Spleen (tissue), 11 donors: ENCODE results near the gene XRCC3. TPM values are rescaled to one million over a fixed set of nuclear protein-coding genes. Genes with fewer than 3 reads are reported as not detected.
"Not testable (repeated sequence)": the region's sequence is repeated elsewhere in the genome, so short reads cannot be mapped to it uniquely, and the experiment has no call there.

ENCODE experiments used
- DNase-seq: peaks from one replicate; pipeline ENCODE4 v3.0.0-alpha.2; 2020
- H3K27ac ChIP-seq, 8 donors: fragments of 200-600 bp; sonication (generic) in 7 of 8; 1 replicate in 4 of 8; 2 replicates in 4 of 8; pipeline versions ENCODE4 v1.5.0 to v1.8.0; 2016 to 2021; ENCODE audit warnings: inconsistent platforms in 4 of 8, mild to moderate bottlenecking in 4 of 8, moderate library complexity in 1 of 8
- H3K27me3 ChIP-seq, 7 donors: fragments of 200-600 bp; sonication (generic) in 6 of 7; replicated peaks in 1 of 7; 1 replicate in 4 of 7; 2 replicates in 3 of 7; pipeline versions ENCODE4 v1.5.0 to v1.8.0; 2016 to 2021; ENCODE audit warnings: inconsistent platforms in 3 of 7, mild to moderate bottlenecking in 1 of 7
- H3K36me3 ChIP-seq, 6 donors: fragments of 200-600 bp; sonication (generic) in 5 of 6; 1 replicate in 4 of 6; 2 replicates in 2 of 6; pipeline versions ENCODE4 v1.5.0 to v1.8.0; 2016 to 2021; ENCODE audit warnings: inconsistent platforms in 2 of 6
- H3K4me1 ChIP-seq, 6 donors: fragments of 200-600 bp; sonication (generic) in 5 of 6; 1 replicate in 3 of 6; 2 replicates in 3 of 6; pipeline versions ENCODE4 v1.5.0 to v1.8.0; 2016 to 2021; ENCODE audit warnings: inconsistent platforms in 3 of 6
- H3K4me3 ChIP-seq, 8 donors: fragments of 200-600 bp; sonication (generic) in 7 of 8; 1 replicate in 4 of 8; 2 replicates in 4 of 8; pipeline versions ENCODE4 v1.5.0 to v1.8.0; 2016 to 2021; ENCODE audit warnings: inconsistent platforms in 4 of 8, mild to moderate bottlenecking in 4 of 8, moderate library complexity in 2 of 8
- H3K9me3 ChIP-seq, 8 donors: fragments of 200-600 bp; sonication (generic) in 7 of 8; 1 replicate in 4 of 8; 2 replicates in 4 of 8; pipeline versions ENCODE4 v1.5.0 to v1.8.0; 2016 to 2021; ENCODE audit warnings: inconsistent platforms in 4 of 8
- POLR2A ChIP-seq, 3 donors: fragments of 450-650 bp; IDR thresholded peaks; one replicate each; pipeline ENCODE4 v1.5.1; 2017; ENCODE audit warnings: antibody characterized with exemption in 3 of 3, mild to moderate bottlenecking in 1 of 3
- POLR2AphosphoS5 ChIP-seq, 3 donors: sonication (generic); formaldehyde crosslinking; IDR thresholded peaks; one replicate each; pipeline ENCODE4 v1.5.1; 2017; ENCODE audit warnings: antibody characterized with exemption in 3 of 3
- WGBS, 5 donors: extraction: QIAGEN DNeasy Blood & Tissue Kit in 3 of 5; methylation state at CpG; one replicate each; pipeline versions ENCODE4 v1.1.5 to v1.1.7; 2013 to 2018; 5-methylcytosine and 5-hydroxymethylcytosine counted together
- intact Hi-C: fragments of 100-400 bp; cut with DNase I; formaldehyde crosslinking; loops from one replicate; pipeline ENCODE4 v1.15.0; 2023; ENCODE audit warnings: low total_unique reads
- polyA plus RNA-seq, 3 donors: library from polyadenylated mRNA; stranded (reverse); fragments of 200-250 nt; gene quantifications; one replicate each; pipeline ENCODE4 v1.2.1, GENCODE V29; 2013
- total RNA-seq, 7 donors: library from RNA; depleted of rRNA in 3 of 7; stranded (reverse); fragments of >200 nt in 3 of 7; fragmentation: NEBNext Ultra II Directional in 4 of 7; extraction: Animal tissue kit (Norgen Biotek cat#: 25700) in 4 of 7; gene quantifications; one replicate each; pipeline versions ENCODE4 v1.1.0 to v1.2.1, GENCODE V29; 2016 to 2021
- TF ChIP-seq, protein P1 (sequence below), 11 experiments: fragments of 200-600 bp in 7 of 11; fragments of 450-650 bp in 4 of 11; sonication (generic) in 4 of 11; IDR thresholded peaks in 8 of 11; conservative IDR thresholded peaks in 3 of 11; 1 replicate in 7 of 11; 2 replicates in 4 of 11; pipeline versions ENCODE4 v1.4.0 to v1.8.0; 2016 to 2021; ENCODE audit warnings: antibody characterized with exemption in 11 of 11, inconsistent platforms in 4 of 11, mild to moderate bottlenecking in 1 of 11
- donor health status: healthy with polysubstance abuse.
- donor health status: DM: no; HTN: no; CAD: no; lungs with moderate emphysema.
- donor health status: DM: no; HTN: no; CAD: no.
- donor health status: Bipolar disorder and iron deficiency.
- donor health status: healthy.
- donor health status: DM: no; HTN: no; CAD: no.
- donor health status: DM: yes; HTN: yes; CAD: no.

The XRCC3 gene
- total and polyA plus RNA-seq, 10 donors = 5.9 to 20.4 (median 14.3) TPM

DNA sequence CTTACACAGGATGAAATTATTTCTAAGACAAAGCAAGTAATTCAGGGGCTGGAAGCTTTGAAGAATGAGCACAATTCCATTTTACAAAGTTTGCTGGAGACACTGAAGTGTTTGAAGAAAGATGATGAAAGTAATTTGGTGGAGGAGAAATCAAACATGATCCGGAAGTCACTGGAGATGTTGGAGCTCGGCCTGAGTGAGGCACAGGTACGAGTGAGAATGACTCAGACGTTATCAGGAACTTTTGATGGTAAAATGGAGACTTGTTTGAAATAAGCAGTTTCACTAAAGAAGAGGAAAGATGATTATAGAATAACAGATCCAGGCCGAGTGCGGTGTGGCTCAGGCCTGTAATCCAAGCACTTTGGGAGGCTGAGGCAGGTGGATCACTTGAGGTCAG, 60.6 kb downstream of the XRCC3 start:
- intact Hi-C loops = no loop called here
- no peak overlapping the region for H3K4me3 ChIP-seq
- no peaks in the 10 kb centered on the region for H3K9me3 ChIP-seq
- H3K36me3 ChIP-seq = peaks cover 0 to 74% (median 59%) of the 10 kb centered on the region in 6 donors
- no peak for DNase-seq
- TF ChIP-seq POLR2AphosphoS5 (IDR thresholded peaks at IDR 0.05) (no peak), POLR2A (IDR thresholded peaks at IDR 0.05) (no peak)
- TF ChIP-seq, protein P1, sequence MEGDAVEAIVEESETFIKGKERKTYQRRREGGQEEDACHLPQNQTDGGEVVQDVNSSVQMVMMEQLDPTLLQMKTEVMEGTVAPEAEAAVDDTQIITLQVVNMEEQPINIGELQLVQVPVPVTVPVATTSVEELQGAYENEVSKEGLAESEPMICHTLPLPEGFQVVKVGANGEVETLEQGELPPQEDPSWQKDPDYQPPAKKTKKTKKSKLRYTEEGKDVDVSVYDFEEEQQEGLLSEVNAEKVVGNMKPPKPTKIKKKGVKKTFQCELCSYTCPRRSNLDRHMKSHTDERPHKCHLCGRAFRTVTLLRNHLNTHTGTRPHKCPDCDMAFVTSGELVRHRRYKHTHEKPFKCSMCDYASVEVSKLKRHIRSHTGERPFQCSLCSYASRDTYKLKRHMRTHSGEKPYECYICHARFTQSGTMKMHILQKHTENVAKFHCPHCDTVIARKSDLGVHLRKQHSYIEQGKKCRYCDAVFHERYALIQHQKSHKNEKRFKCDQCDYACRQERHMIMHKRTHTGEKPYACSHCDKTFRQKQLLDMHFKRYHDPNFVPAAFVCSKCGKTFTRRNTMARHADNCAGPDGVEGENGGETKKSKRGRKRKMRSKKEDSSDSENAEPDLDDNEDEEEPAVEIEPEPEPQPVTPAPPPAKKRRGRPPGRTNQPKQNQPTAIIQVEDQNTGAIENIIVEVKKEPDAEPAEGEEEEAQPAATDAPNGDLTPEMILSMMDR (IDR thresholded peaks at IDR 0.05 in 8 of 11, conservative IDR thresholded peaks at IDR 0.05 in 3 of 11) = no peak
- 76 to 94% (median 90%) methylated on average over 6 of the region's 6 CpGs for WGBS, 5 donors
- no peak overlapping the region for H3K27ac ChIP-seq
- H3K27me3 ChIP-seq = no peaks in the 10 kb centered on the region
- H3K4me1 ChIP-seq = peaks cover 28 to 81% (median 54%) of the 10 kb centered on the region in 6 donors

DNA sequence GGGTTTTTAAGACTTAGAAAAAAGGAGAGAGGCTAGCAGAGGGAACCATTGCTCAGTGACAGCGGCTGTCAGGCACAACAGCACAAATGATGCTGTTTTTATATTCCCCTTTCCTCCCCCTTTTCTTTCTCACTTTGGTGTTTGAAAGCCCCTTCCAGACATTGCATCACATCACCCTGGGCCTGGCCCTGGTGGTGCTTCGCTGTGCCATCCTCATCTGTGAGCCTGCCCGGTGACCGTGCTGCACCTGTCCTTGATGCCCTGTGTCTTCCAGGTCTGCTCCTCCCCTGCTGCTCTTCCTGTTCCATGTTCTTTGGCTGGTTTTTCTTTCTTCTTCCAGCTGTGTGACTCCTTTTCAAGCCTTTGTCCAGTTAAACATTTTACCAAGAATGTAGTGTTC, 61.4 kb downstream of the XRCC3 start:
- intact Hi-C loops = no loop called here
- Histone ChIP-seq H3K27ac (peak overlapping the region in 5 of 8 donors; percentile 1 to 38 (median 27)), H3K9me3 (no peaks in the 10 kb centered on the region), H3K27me3 (no peaks in the 10 kb centered on the region), H3K36me3 (peaks cover 0 to 71% (median 50%) of the 10 kb centered on the region in 6 donors), H3K4me3 (no peak overlapping the region), H3K4me1 (peaks cover 28 to 87% (median 55%) of the 10 kb centered on the region in 6 donors)
- DNase-seq = no peak
- TF ChIP-seq, protein P1 (IDR thresholded peaks at IDR 0.05 in 8 of 11, conservative IDR thresholded peaks at IDR 0.05 in 3 of 11) = no peak
- peak in 1 of 3 donors; percentile 33 for TF ChIP-seq POLR2AphosphoS5 (IDR thresholded peaks at IDR 0.05)
- WGBS, 5 donors = 63 to 84% (median 78%) methylated on average over 4 of the region's 4 CpGs

DNA sequence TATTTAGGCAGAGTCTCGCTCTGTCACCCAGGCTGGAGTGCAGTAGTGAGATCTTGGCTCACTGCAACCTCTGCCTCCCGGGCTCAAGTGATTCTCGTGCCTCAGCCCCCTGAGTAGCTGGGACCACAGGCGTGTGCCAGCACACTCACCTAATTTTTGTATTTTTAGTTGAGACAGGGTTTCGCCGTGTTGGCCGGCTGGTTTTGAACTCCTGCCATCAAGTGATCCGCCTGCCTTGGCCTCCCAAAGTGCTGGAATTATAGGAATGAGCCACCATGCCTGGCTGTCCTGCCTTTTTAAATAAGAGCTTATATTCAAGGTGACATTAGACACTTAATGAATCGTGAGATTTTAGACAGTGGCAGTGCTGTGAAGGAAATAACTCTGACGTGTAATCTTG, 61.9 kb downstream of the XRCC3 start:
- H3K27me3 ChIP-seq, H3K9me3 ChIP-seq, H3K4me3 ChIP-seq, DNase-seq, intact Hi-C loops: not testable (repeated sequence)
- WGBS, 5 donors = 70 to 90% (median 77%) methylated on average over 10 of the region's 10 CpGs
- H3K36me3 ChIP-seq = peaks cover 0 to 71% (median 47%) of the 10 kb centered on the region in 6 donors
- H3K27ac ChIP-seq = peak overlapping the region in 5 of 8 donors; percentile 1 to 38 (median 27)
- peaks cover 28 to 92% (median 58%) of the 10 kb centered on the region in 6 donors for H3K4me1 ChIP-seq

DNA sequence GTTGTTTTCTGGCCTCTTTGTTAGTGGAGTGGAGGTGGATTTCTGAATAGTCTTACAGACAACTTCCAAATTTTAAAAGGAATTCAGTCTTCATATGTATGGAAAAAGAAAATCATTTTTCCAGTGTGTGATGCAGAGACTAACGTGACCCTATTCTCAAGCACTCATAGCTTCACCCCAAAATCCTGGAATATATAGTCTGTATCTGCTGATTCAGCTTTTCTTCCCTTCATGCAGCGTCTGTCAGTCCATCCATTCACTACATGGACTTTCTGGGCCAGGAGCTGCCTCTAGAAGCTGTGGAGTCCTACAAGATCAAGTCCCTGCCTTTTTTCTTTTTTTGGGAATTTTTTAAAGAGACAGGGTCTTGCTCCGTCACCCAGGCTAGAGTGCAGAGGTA, 62.4 kb downstream of the XRCC3 start:
- DNase-seq = no peak
- TF ChIP-seq, protein P1 (IDR thresholded peaks at IDR 0.05 in 8 of 11, conservative IDR thresholded peaks at IDR 0.05 in 3 of 11) = no peak
- no peak for TF ChIP-seq POLR2A (IDR thresholded peaks at IDR 0.05)
- no peak for TF ChIP-seq POLR2AphosphoS5 (IDR thresholded peaks at IDR 0.05)
- no peaks in the 10 kb centered on the region for H3K9me3 ChIP-seq
- H3K4me3 ChIP-seq = no peak overlapping the region
- intact Hi-C loops = no loop called here
- H3K4me1 ChIP-seq = peaks cover 28 to 91% (median 57%) of the 10 kb centered on the region in 6 donors
- peaks cover 0 to 69% (median 42%) of the 10 kb centered on the region in 6 donors for H3K36me3 ChIP-seq
- WGBS, 5 donors = 78 to 90% (median 84%) methylated on average over 3 of the region's 3 CpGs
- peak overlapping the region in 2 of 8 donors; percentile 28 to 38 for H3K27ac ChIP-seq
- H3K27me3 ChIP-seq = no peaks in the 10 kb centered on the region

DNA sequence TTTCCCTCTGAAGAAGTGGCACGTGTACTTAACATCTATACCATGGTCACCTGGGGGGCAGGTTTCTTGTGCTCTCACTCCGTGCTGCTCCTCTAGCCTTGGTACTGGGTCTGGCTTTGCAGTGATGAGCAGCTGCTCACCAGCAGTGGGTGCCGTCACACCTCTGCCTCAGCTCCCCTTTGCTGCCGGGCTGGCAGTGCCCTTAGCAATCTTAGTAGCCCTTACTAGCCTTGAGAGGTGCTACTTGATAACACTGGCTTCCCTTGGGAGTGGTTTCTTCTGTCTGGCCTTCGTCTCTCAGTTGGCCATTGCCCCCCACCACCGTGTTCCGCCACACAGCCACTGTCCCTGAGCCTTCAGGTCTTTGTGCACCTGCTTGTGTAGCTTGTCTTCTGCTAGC, 63.7 kb downstream of the XRCC3 start:
- no peaks in the 10 kb centered on the region for H3K27me3 ChIP-seq
- peaks cover 22 to 90% (median 54%) of the 10 kb centered on the region in 6 donors for H3K4me1 ChIP-seq
- no peaks in the 10 kb centered on the region for H3K9me3 ChIP-seq
- WGBS, 5 donors = 77 to 93% (median 81%) methylated on average over 7 of the region's 7 CpGs
- H3K27ac ChIP-seq = no peak overlapping the region
- intact Hi-C loops = no loop called here
- no peak for DNase-seq
- TF ChIP-seq, protein P1 (IDR thresholded peaks at IDR 0.05 in 8 of 11, conservative IDR thresholded peaks at IDR 0.05 in 3 of 11) = no peak
- no peak for TF ChIP-seq POLR2A (IDR thresholded peaks at IDR 0.05)
- no peak for TF ChIP-seq POLR2AphosphoS5 (IDR thresholded peaks at IDR 0.05)
- H3K36me3 ChIP-seq = peaks cover 0 to 56% (median 31%) of the 10 kb centered on the region in 6 donors
- no peak overlapping the region for H3K4me3 ChIP-seq
